GM21528 (cell line): ENCODE measurements around the gene P4HB.

ENCODE experiments used
- ATAC-seq: cut with Tn5 transposase; IDR thresholded peaks from one replicate; pipeline ENCODE4 v1.9.1; 2021; ENCODE audit warnings: mild to moderate bottlenecking, moderate library complexity; ENCODE audit not compliant: unreplicated experiment, low FRiP score

P4HB gene

GRCh38 chr17:81859906-81860755, at the start of gene P4HB:
Gene P4HB (minus strand): TSS chr17:81860535. CDS start chr17:81860471, 64 bp downstream.
- ATAC-seq, result peak; percentile 3

GRCh38 chr17:81909231-81909630, 48.9 kb upstream of the P4HB start:
- no peak for ATAC-seq

- no peak for ATAC-seq
Observed at GRCh38 chr17:81908793-81909192, 48.5 kb upstream of the P4HB start.

- no peak for ATAC-seq
Observed at GRCh38 chr17:81907219-81908145, 47.1 kb upstream of the P4HB start.

- no peak for ATAC-seq
Observed at GRCh38 chr17:81906476-81907218, 46.3 kb upstream of the P4HB start.

GRCh38 chr17:81905993-81906392, 45.7 kb upstream of the P4HB start:
- ATAC-seq, result no peak

- no peak for ATAC-seq
Observed at GRCh38 chr17:81905424-81905875, 45.1 kb upstream of the P4HB start.

- ATAC-seq, result no peak
Observed at GRCh38 chr17:81904600-81905423, 44.5 kb upstream of the P4HB start.

- ATAC-seq, result no peak
Observed at GRCh38 chr17:81903896-81904599, 43.7 kb upstream of the P4HB start.

GRCh38 chr17:81903415-81903831, 43.1 kb upstream of the P4HB start:
- no peak for ATAC-seq

- no peak for ATAC-seq
Observed at GRCh38 chr17:81902653-81903414, 42.5 kb upstream of the P4HB start.

GRCh38 chr17:81902023-81902652, 41.8 kb upstream of the P4HB start, which contains the start of gene NPB:
Gene NPB (plus strand): TSS chr17:81902238. CDS start chr17:81902278, 40 bp downstream.
- no peak for ATAC-seq

- no peak for ATAC-seq
Observed at GRCh38 chr17:81901167-81902022, 41.1 kb upstream of the P4HB start.

GRCh38 chr17:81900181-81900820, 40.0 kb upstream of the P4HB start:
- no peak for ATAC-seq

GRCh38 chr17:81899514-81900166, 39.3 kb upstream of the P4HB start:
- ATAC-seq, result no peak

GRCh38 chr17:81898885-81899284, 38.5 kb upstream of the P4HB start:
- no peak for ATAC-seq
